Islet precursor cell (in vitro differentiated cells): ENCODE results near the gene AARS1.
"Not testable (repeated sequence)": the region's sequence is repeated elsewhere in the genome, so short reads cannot be mapped to it uniquely, and the experiment has no call there.

Source experiments
- DNase-seq: peaks from one replicate; pipeline ENCODE4 v3.0.0-alpha.2; 2018

AARS1 gene

GRCh38 chr16:70270176-70270575, 19.1 kb downstream of the AARS1 start:
- DNase-seq, result no peak

- DNase-seq, result no peak
These were observed 19.8 kb downstream of the AARS1 start for GRCh38 chr16:70269471-70269870.

GRCh38 chr16:70267922-70268321, 21.4 kb downstream of the AARS1 start:
- DNase-seq, result not testable (repeated sequence)

GRCh38 chr16:70267516-70267915, 21.8 kb downstream of the AARS1 start:
- peak; percentile 64 for DNase-seq

GRCh38 chr16:70259903-70260302, 29.4 kb downstream of the AARS1 start:
- not testable (repeated sequence) for DNase-seq

- DNase-seq, result no peak
These were observed 30.4 kb downstream of the AARS1 start for GRCh38 chr16:70258946-70259345.

GRCh38 chr16:70258065-70258464, 31.2 kb downstream of the AARS1 start:
- DNase-seq, result no peak

- no peak for DNase-seq
These were observed 31.9 kb downstream of the AARS1 start for GRCh38 chr16:70257391-70257790.

- DNase-seq, result no peak
These were observed 33.7 kb downstream of the AARS1 start for GRCh38 chr16:70255574-70255973.

- DNase-seq, result no peak
These were observed 34.4 kb downstream of the AARS1 start for GRCh38 chr16:70254965-70255286.

GRCh38 chr16:70254180-70254964, 34.9 kb downstream of the AARS1 start:
- no peak for DNase-seq

- DNase-seq, result peak; percentile 77
These were observed 35.8 kb downstream of the AARS1 start for GRCh38 chr16:70253291-70254106.

GRCh38 chr16:70252355-70252988, 36.8 kb downstream of the AARS1 start:
- peak; percentile 73 for DNase-seq

- DNase-seq, result peak; percentile 96
These were observed 37.5 kb downstream of the AARS1 start, which contains the start of gene EXOSC6 for GRCh38 chr16:70251629-70252354. EXOSC6 (minus strand) TSS chr16:70251940; CDS start chr16:70251900, 40 bp downstream.

- DNase-seq, result peak; percentile 73
These were observed 38.3 kb downstream of the AARS1 start for GRCh38 chr16:70250748-70251628.

- not testable (repeated sequence) for DNase-seq
These were observed 39.6 kb downstream of the AARS1 start for GRCh38 chr16:70249697-70250096.

GRCh38 chr16:70238773-70239172, 50.5 kb downstream of the AARS1 start:
- DNase-seq, result not testable (repeated sequence)

GRCh38 chr16:70231831-70232230, 57.5 kb downstream of the AARS1 start:
- DNase-seq, result not testable (repeated sequence)

- DNase-seq, result not testable (repeated sequence)
These were observed 63.3 kb downstream of the AARS1 start for GRCh38 chr16:70226024-70226423.

GRCh38 chr16:70225430-70225829, 63.9 kb downstream of the AARS1 start:
- DNase-seq, result not testable (repeated sequence)

GRCh38 chr16:70224645-70225044, 64.7 kb downstream of the AARS1 start:
- DNase-seq, result not testable (repeated sequence)
